Right lobe of liver (tissue), 6 donors: ENCODE results near the gene PDPK1. TPM values are rescaled to one million over a fixed set of nuclear protein-coding genes. Genes with fewer than 3 reads are reported as not detected.

Source experiments
- ATAC-seq, 4 donors: fragments of 200-7000 bp; cut with Tn5 transposase; one replicate each; pipeline ENCODE4 v1.9.1; 2020; ENCODE audit warnings: mild to moderate bottlenecking in 4 of 4, moderate library complexity in 4 of 4
- DNase-seq, 3 donors: peaks; one replicate each; pipeline ENCODE4 v3.0.0-alpha.2; 2020
- H3K27ac ChIP-seq, 3 donors: fragments of 200-600 bp; one replicate each; pipeline ENCODE4 v1.8.0; 2022
- H3K27me3 ChIP-seq, 2 donors: fragments of 200-600 bp; one replicate each; pipeline ENCODE4 v1.8.0; 2022
- H3K36me3 ChIP-seq, 4 donors: fragments of 200-600 bp; sonication (generic) in 1 of 4; one replicate each; pipeline versions ENCODE4 v1.5.1 to v1.8.0; 2017 to 2022; ENCODE audit warnings: control low read depth in 1 of 4
- H3K4me1 ChIP-seq, 4 donors: fragments of 200-600 bp; sonication (generic) in 1 of 4; one replicate each; pipeline versions ENCODE4 v1.5.1 to v1.8.0; 2017 to 2022; ENCODE audit warnings: control low read depth in 1 of 4
- H3K4me3 ChIP-seq, 3 donors: fragments of 200-600 bp; one replicate each; pipeline ENCODE4 v1.8.0; 2022
- H3K9me3 ChIP-seq, 4 donors: fragments of 200-600 bp; sonication (generic) in 1 of 4; one replicate each; pipeline versions ENCODE4 v1.5.1 to v1.8.0; 2017 to 2022; ENCODE audit warnings: control low read depth in 1 of 4
- CTCF ChIP-seq, 4 donors: fragments of 200-600 bp in 3 of 4; fragments of 450-650 bp in 1 of 4; IDR thresholded peaks; one replicate each; pipeline versions ENCODE4 v1.5.1 to v1.8.0; 2016 to 2022; ENCODE audit warnings: antibody characterized with exemption in 4 of 4, mild to moderate bottlenecking in 2 of 4
- POLR2A ChIP-seq: fragments of 450-650 bp; IDR thresholded peaks from one replicate; pipeline ENCODE4 v1.6.1; 2017; ENCODE audit warnings: antibody characterized with exemption, mild to moderate bottlenecking
- WGBS: methylation state at CpG from one replicate; pipeline ENCODE4 v1.1.6; 2018; ENCODE audit warnings: low coverage, low lambda C conversion rate; ENCODE audit not compliant: insufficient coverage; ENCODE audit errors: missing lambda C conversion rate; 5-methylcytosine and 5-hydroxymethylcytosine counted together
- intact Hi-C, 2 donors: fragments of 100-400 bp; cut with DNase I; formaldehyde crosslinking; loops; one replicate each; pipeline versions ENCODE4 v1.11.2 to v1.14.1; 2022
- total RNA-seq, 6 experiments: library from RNA; depleted of rRNA in 2 of 6; stranded (reverse); fragments of >200 nt in 2 of 6; fragmentation: NEBNext Ultra II Directional in 3 of 6; extraction: Animal tissue kit (Norgen Biotek cat#: 25700) in 3 of 6; gene quantifications; one replicate each; pipeline versions ENCODE4 v1.1.0 to v1.2.4, GENCODE V29; 2016 to 2023
- donor health status: DM: no; HTN: yes; CAD: no.
- donor health status: DM: no; HTN: no; CAD: no.
- donor health status: DM: no; HTN: no; CAD: no.
- donor health status: DM: no; HTN: yes; CAD: no.
- donor health status: DM: no; HTN: yes; CAD: no.

Gene PDPK1
- total RNA-seq, 6 experiments from 2014 or later, result 20.7 to 28.3 (median 24.5) TPM

GRCh38 chr16:2514333-2515179, 23.3 kb upstream of the PDPK1 start:
- Histone ChIP-seq H3K36me3 (peaks cover 0 to 3% (median 0%) of the 10 kb centered on the region in 4 donors), H3K4me1 (peaks cover 0 to 46% (median 27%) of the 10 kb centered on the region in 4 donors), H3K27ac (peak overlapping the region; percentile 92 to 94 (median 93)), H3K4me3 (peak overlapping the region; percentile 78 to 82 (median 81)), H3K27me3 (no peaks in the 10 kb centered on the region), H3K9me3 (no peaks in the 10 kb centered on the region)
- ATAC-seq (peak in 2 of 4 donors; percentile 2 to 7), DNase-seq (peak; percentile 61 to 66 (median 64))
- TF ChIP-seq CTCF (IDR thresholded peaks at IDR 0.05) (no peak), POLR2A (no peak)
- WGBS, result 0% methylated on average over 1 of the region's 63 CpGs
- intact Hi-C loops, result no loop called here

GRCh38 chr16:2515180-2515851, 22.5 kb upstream of the PDPK1 start:
- Histone ChIP-seq H3K27ac (peak overlapping the region; percentile 92 to 94 (median 93)), H3K36me3 (peaks cover 0 to 6% (median 0%) of the 10 kb centered on the region in 4 donors), H3K9me3 (no peaks in the 10 kb centered on the region), H3K4me3 (peak overlapping the region; percentile 78 to 82 (median 81)), H3K4me1 (peaks cover 0 to 50% (median 29%) of the 10 kb centered on the region in 4 donors), H3K27me3 (no peaks in the 10 kb centered on the region)
- 15% methylated on average over 10 of the region's 14 CpGs for WGBS
- TF ChIP-seq CTCF (IDR thresholded peaks at IDR 0.05), result no peak
- TF ChIP-seq POLR2A, result no peak
- intact Hi-C loops, result no loop called here
- DNase-seq, result peak in 2 of 3 donors; percentile 36 to 52
- no peak for ATAC-seq

- peak overlapping the region; percentile 33 to 92 (median 61) for H3K27ac ChIP-seq
- DNase-seq (peak in 2 of 3 donors; percentile 64 to 65), ATAC-seq (peak in 1 of 4 donors; percentile 1)
- TF ChIP-seq POLR2A (no peak), CTCF (IDR thresholded peaks at IDR 0.05) (no peak)
- intact Hi-C loops, result no loop called here
- no peaks in the 10 kb centered on the region for H3K9me3 ChIP-seq
- peaks cover 0 to 6% (median 0%) of the 10 kb centered on the region in 4 donors for H3K36me3 ChIP-seq
- 22% methylated on average over 9 of the region's 11 CpGs for whole genome bisulfite sequencing
- H3K4me3 ChIP-seq, result peak overlapping the region; percentile 6 to 82 (median 7)
- H3K27me3 ChIP-seq, result no peaks in the 10 kb centered on the region
- peaks cover 0 to 59% (median 31%) of the 10 kb centered on the region in 4 donors for H3K4me1 ChIP-seq
These were observed 21.2 kb upstream of the PDPK1 start for GRCh38 chr16:2516391-2517240.

GRCh38 chr16:2517954-2518605, 19.7 kb upstream of the PDPK1 start:
- TF ChIP-seq POLR2A, result no peak
- TF ChIP-seq CTCF (IDR thresholded peaks at IDR 0.05), result no peak
- Histone ChIP-seq H3K4me1 (peaks cover 0 to 59% (median 32%) of the 10 kb centered on the region in 4 donors), H3K27ac (peak overlapping the region in 2 of 3 donors; percentile 21 to 61), H3K36me3 (peaks cover 0 to 8% (median 0%) of the 10 kb centered on the region in 4 donors), H3K27me3 (no peaks in the 10 kb centered on the region), H3K4me3 (no peak overlapping the region), H3K9me3 (no peaks in the 10 kb centered on the region)
- WGBS, result 40% methylated on average over 7 of the region's 12 CpGs
- intact Hi-C loops, result no loop called here
- ATAC-seq (no peak), DNase-seq (peak in 1 of 3 donors; percentile 50)
